OCI-LY7 (cell line): Measurements from ENCODE around the gene BCAR3. TPM values are rescaled to one million over a fixed set of nuclear protein-coding genes. Genes with fewer than 3 reads are reported as not detected.

Experiments
- BruUV-seq: library from RNA; stranded (reverse); fragments of 400-500 nt; replicated peaks from 2 replicates; lab custom pipeline; 2021; lab: Mats Ljungman, UMichigan
- CTCF ChIA-PET: fragments of 300-600 bp; sonication (Branson Sonifier 250); formaldehyde crosslinking; loops from one replicate; lab custom pipeline; 2022; ENCODE audit warnings: antibody characterized with exemption; ENCODE audit not compliant: unreplicated experiment; lab: Charles Lee
- POLR2A ChIA-PET: fragments of 300-600 bp; sonication (Branson Sonifier 250); formaldehyde crosslinking; loops from one replicate; lab custom pipeline; 2022; ENCODE audit warnings: antibody characterized with exemption; lab: Charles Lee
- DNase-seq: peaks from one replicate; pipeline ENCODE4 v3.0.0-alpha.2; 2015; ENCODE audit warnings: low spot score
- H2AFZ ChIP-seq: fragments of 200-600 bp; sonication (generic), shearing (Covaris generic); 2 replicates; pipeline ENCODE4 v1.6.1; 2014; ENCODE audit warnings: mild to moderate bottlenecking, antibody characterized with exemption, low read length, moderate library complexity
- H3K27ac ChIP-seq: fragments of 200-600 bp; sonication (generic); 2 replicates; pipeline ENCODE4 v1.5.1; 2014; ENCODE audit warnings: mixed run types, low read depth, mild to moderate bottlenecking, moderate library complexity, low read length, inconsistent platforms; ENCODE audit not compliant: poor library complexity, severe bottlenecking
- H3K36me3 ChIP-seq: fragments of 200-600 bp; sonication (generic); 2 replicates; pipeline ENCODE4 v1.6.1; 2014; ENCODE audit warnings: mild to moderate bottlenecking, antibody characterized with exemption, low read length, moderate library complexity, mixed read lengths; ENCODE audit not compliant: insufficient read depth
- H3K4me1 ChIP-seq: fragments of 200-600 bp; sonication (generic); 2 replicates; pipeline ENCODE4 v1.5.1; 2014; ENCODE audit warnings: mild to moderate bottlenecking, low read length; ENCODE audit not compliant: insufficient read depth, poor library complexity, severe bottlenecking
- H3K4me2 ChIP-seq: fragments of 200-600 bp; sonication (generic); 2 replicates; pipeline ENCODE4 v1.6.1; 2014; ENCODE audit warnings: mild to moderate bottlenecking, low read length
- H3K4me3 ChIP-seq: fragments of 200-600 bp; sonication (generic); 2 replicates; pipeline ENCODE4 v1.5.1; 2014; ENCODE audit warnings: mild to moderate bottlenecking, low read depth, low read length; ENCODE audit not compliant: poor library complexity, severe bottlenecking
- H3K79me2 ChIP-seq: fragments of 200-600 bp; sonication (generic); 2 replicates; pipeline ENCODE4 v1.6.1; 2016; ENCODE audit warnings: low read depth, mild to moderate bottlenecking, low read length, moderate library complexity, mixed read lengths; ENCODE audit not compliant: insufficient read depth
- H3K9me2 ChIP-seq: fragments of 200-600 bp; sonication (generic); 2 replicates; pipeline ENCODE4 v1.6.1; 2016; ENCODE audit warnings: mild to moderate bottlenecking, low read length, mixed read lengths; ENCODE audit not compliant: insufficient read depth
- H3K9me3 ChIP-seq: fragments of 200-600 bp; sonication (generic); 2 replicates; pipeline ENCODE4 v1.6.1; 2014; ENCODE audit warnings: mild to moderate bottlenecking, mixed run types, low read length, mixed read lengths
- H4K20me1 ChIP-seq: fragments of 200-600 bp; sonication (generic); 2 replicates; pipeline ENCODE4 v1.6.1; 2014; ENCODE audit warnings: mild to moderate bottlenecking, antibody characterized with exemption, low read length, moderate library complexity, mixed read lengths; ENCODE audit not compliant: insufficient read depth
- CTCF ChIP-seq: fragments of 200-600 bp; sonication (generic); conservative IDR thresholded peaks from 2 replicates; pipeline ENCODE4 v1.5.1; 2014; ENCODE audit warnings: mild to moderate bottlenecking, antibody characterized with exemption, low read length, moderate library complexity, mixed read lengths
- EZH2phosphoT487 ChIP-seq: fragments of 200-600 bp; sonication (generic); IDR thresholded peaks from 2 replicates; pipeline ENCODE4 v1.6.1; 2018; ENCODE audit warnings: low read depth, borderline replicate concordance, mild to moderate bottlenecking, mixed run types, antibody characterized with exemption, low read length, moderate library complexity, mixed read lengths
- intact Hi-C: fragments of 100-400 bp; cut with micrococcal nuclease; formaldehyde crosslinking; loops from one replicate; pipeline ENCODE4 v1.10.0; 2022; ENCODE audit not compliant: unreplicated experiment
- total RNA-seq, 2 experiments: library from RNA; depleted of rRNA in 1 of 2; stranded (reverse); fragments of >200 nt in 1 of 2; shearing (Covaris generic) in 1 of 2; gene quantifications; 2 replicates each; pipeline ENCODE4 v1.2.3, GENCODE V29; 2014 to 2022

The BCAR3 gene
- total RNA-seq, 2 experiments from 2014 or later: 16.3 to 24.2 TPM

- H3K4me1 ChIP-seq: peaks cover 11% of the 10 kb centered on the region
- H3K79me2 ChIP-seq: no peaks in the 10 kb centered on the region
- no peak overlapping the region for H2AFZ ChIP-seq
- CTCF ChIA-PET: no interaction called here
- no peaks in the 10 kb centered on the region for H3K9me3 ChIP-seq
- no TSS peak for BruUV-seq
- no peak for DNase-seq
- intact Hi-C loops: no loop called here
- H3K27ac ChIP-seq: no peak overlapping the region
- no peak overlapping the region for H3K4me2 ChIP-seq
- H3K36me3 ChIP-seq: no peaks in the 10 kb centered on the region
- TF ChIP-seq CTCF: no peak
- TF ChIP-seq EZH2phosphoT487: no peak
- H3K9me2 ChIP-seq: no peaks in the 10 kb centered on the region
- POLR2A ChIA-PET: no interaction called here
- no peak overlapping the region for H3K4me3 ChIP-seq
- H4K20me1 ChIP-seq: 0 out of 2 replicates have a peak, but pooled peaks cover 4% of the 10 kb centered on the region
Measured at GRCh38 chr1:93596329-93597089, 85.1 kb downstream of the BCAR3 start.

- no peaks in the 10 kb centered on the region for H3K79me2 ChIP-seq
- H3K9me3 ChIP-seq: no peaks in the 10 kb centered on the region
- no peak overlapping the region for H2AFZ ChIP-seq
- ChIA-PET CTCF (no interaction called here), POLR2A (no interaction called here)
- no peak overlapping the region for H3K4me2 ChIP-seq
- peaks cover 19% of the 10 kb centered on the region for H3K4me1 ChIP-seq
- H3K36me3 ChIP-seq: peaks cover 2% of the 10 kb centered on the region; the same call in 1 of the 2 replicates
- H4K20me1 ChIP-seq: 0 out of 2 replicates have a peak, but pooled peaks cover 4% of the 10 kb centered on the region
- no peaks in the 10 kb centered on the region for H3K9me2 ChIP-seq
- H3K27ac ChIP-seq: no peak overlapping the region
- H3K4me3 ChIP-seq: no peak overlapping the region
- intact Hi-C loops: no loop called here
- no peak for DNase-seq
- no TSS peak for BruUV-seq
- TF ChIP-seq CTCF: no peak
- no peak for TF ChIP-seq EZH2phosphoT487
Measured at GRCh38 chr1:93595743-93596142, 85.9 kb downstream of the BCAR3 start.

- no peak overlapping the region for H3K4me3 ChIP-seq
- intact Hi-C loops: no loop called here
- H2AFZ ChIP-seq: no peak overlapping the region
- H3K79me2 ChIP-seq: no peaks in the 10 kb centered on the region
- no TSS peak for BruUV-seq
- TF ChIP-seq CTCF (no peak), EZH2phosphoT487 (no peak)
- H3K36me3 ChIP-seq: peaks cover 7% of the 10 kb centered on the region; the same call in 1 of the 2 replicates
- H4K20me1 ChIP-seq: 0 out of 2 replicates have a peak, but pooled peaks cover 4% of the 10 kb centered on the region
- no peaks in the 10 kb centered on the region for H3K9me2 ChIP-seq
- no peaks in the 10 kb centered on the region for H3K9me3 ChIP-seq
- no peak overlapping the region for H3K27ac ChIP-seq
- ChIA-PET POLR2A (no interaction called here), CTCF (no interaction called here)
- DNase-seq: no peak
- peaks cover 24% of the 10 kb centered on the region for H3K4me1 ChIP-seq
- H3K4me2 ChIP-seq: no peak overlapping the region
Measured at GRCh38 chr1:93595266-93595665, 86.4 kb downstream of the BCAR3 start.
